Cardiac fibroblast (primary cell): ENCODE results near the gene SCYGR6.

Experiments used
- DNase-seq, 2 donors: peaks; one replicate each; pipeline versions ENCODE4 v3.0.0 to v3.0.0-alpha.2; 2010; ENCODE audit warnings: low read depth in 2 of 2
- H3K4me3 ChIP-seq, 2 donors: replicated peaks in 1 of 2; 1 replicate in 1 of 2; 2 replicates in 1 of 2; pipeline ENCODE4 v1.5.1; 2011; ENCODE audit warnings: low read depth in 2 of 2, low read length in 2 of 2, mild to moderate bottlenecking in 2 of 2, moderate library complexity in 1 of 2
- TF ChIP-seq, protein P1 (sequence below): IDR thresholded peaks from one replicate; pipeline ENCODE4 v1.5.1; 2011; ENCODE audit warnings: low read depth, mild to moderate bottlenecking, low read length, inconsistent platforms

The SCYGR6 gene, protein sequence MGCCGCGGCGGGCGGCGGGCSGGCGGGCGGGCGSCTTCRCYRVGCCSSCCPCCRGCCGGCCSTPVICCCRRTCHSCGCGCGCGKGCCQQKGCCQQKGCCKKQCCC

DNA sequence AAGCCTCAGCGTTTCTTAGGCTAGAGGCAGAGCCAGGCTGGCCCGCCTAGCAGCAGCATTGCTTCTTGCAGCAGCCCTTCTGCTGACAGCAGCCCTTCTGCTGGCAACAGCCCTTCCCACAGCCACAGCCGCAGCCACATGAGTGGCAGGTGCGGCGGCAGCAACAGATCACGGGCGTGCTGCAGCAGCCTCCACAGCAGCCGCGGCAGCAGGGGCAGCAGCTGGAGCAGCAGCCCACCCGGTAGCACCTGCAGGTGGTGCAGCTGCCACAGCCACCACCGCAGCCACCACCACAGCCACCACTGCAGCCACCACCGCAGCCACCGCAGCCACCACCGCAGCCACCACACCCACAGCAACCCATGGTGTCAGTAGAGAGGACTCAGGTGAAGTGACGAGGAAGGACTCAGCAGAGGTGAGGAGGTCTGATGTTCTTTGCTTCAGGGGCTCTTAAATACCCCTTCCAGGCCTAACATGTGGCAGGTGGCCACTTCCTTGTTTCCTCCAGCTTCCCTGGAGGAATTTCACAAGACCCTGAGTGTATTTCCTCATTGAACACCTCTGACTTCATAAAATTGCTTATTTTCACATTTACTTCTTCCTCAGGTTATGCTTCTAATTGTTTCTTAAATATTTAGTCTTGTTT lies at the start of gene SCYGR6:
SCYGR6 (minus strand) TSS at position 364 of the 646 bp plus-strand sequence; CDS start at position 364, 0 bp downstream.
- TF ChIP-seq, protein P1, sequence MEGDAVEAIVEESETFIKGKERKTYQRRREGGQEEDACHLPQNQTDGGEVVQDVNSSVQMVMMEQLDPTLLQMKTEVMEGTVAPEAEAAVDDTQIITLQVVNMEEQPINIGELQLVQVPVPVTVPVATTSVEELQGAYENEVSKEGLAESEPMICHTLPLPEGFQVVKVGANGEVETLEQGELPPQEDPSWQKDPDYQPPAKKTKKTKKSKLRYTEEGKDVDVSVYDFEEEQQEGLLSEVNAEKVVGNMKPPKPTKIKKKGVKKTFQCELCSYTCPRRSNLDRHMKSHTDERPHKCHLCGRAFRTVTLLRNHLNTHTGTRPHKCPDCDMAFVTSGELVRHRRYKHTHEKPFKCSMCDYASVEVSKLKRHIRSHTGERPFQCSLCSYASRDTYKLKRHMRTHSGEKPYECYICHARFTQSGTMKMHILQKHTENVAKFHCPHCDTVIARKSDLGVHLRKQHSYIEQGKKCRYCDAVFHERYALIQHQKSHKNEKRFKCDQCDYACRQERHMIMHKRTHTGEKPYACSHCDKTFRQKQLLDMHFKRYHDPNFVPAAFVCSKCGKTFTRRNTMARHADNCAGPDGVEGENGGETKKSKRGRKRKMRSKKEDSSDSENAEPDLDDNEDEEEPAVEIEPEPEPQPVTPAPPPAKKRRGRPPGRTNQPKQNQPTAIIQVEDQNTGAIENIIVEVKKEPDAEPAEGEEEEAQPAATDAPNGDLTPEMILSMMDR: no peak
- DNase-seq: no peak
- no peak within 1 kb of the TSS for H3K4me3 ChIP-seq

DNA sequence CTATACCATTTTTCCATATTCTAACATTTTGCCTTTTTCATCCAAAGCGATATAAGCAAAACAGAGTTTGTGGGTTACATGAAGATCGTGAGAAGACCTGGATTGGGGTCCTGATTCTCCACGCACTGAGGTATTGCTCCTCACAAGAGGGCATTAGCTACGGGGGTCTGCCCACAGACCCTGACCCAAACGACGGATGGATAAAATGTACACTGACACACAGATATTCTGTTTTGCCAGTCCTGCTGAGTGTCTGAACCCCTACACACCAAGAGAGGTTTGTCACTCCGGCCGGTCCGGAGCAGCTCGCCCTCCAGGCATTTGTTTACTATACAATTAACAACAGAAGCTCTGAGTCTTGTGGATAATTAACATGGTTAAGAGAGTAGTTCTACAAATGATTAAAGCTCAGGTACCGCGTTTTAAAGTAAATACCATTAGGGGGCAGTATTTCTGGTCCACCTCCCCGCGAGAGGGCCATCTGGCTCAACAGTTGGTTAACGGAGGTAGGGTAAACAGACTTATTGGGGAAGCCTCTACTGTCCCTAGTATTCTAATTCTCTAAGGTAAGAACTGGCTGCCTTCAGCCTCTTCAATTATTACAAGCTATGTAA lies 49.6 kb upstream of the SCYGR6 start:
- no peak for DNase-seq
- TF ChIP-seq, protein P1: peak; percentile 12
- no peak overlapping the region for H3K4me3 ChIP-seq

GRCh38 chr2:227772932-227773331 lies 48.4 kb upstream of the SCYGR6 start:
- TF ChIP-seq, protein P1: no peak
- DNase-seq: no peak
- H3K4me3 ChIP-seq: no peak overlapping the region

GRCh38 chr2:227772197-227772661 lies 47.7 kb upstream of the SCYGR6 start:
- no peak overlapping the region for H3K4me3 ChIP-seq
- no peak for DNase-seq
- TF ChIP-seq, protein P1: no peak

GRCh38 chr2:227767830-227768229 lies 43.3 kb upstream of the SCYGR6 start:
- TF ChIP-seq, protein P1: no peak
- no peak overlapping the region for H3K4me3 ChIP-seq
- DNase-seq: no peak

DNA sequence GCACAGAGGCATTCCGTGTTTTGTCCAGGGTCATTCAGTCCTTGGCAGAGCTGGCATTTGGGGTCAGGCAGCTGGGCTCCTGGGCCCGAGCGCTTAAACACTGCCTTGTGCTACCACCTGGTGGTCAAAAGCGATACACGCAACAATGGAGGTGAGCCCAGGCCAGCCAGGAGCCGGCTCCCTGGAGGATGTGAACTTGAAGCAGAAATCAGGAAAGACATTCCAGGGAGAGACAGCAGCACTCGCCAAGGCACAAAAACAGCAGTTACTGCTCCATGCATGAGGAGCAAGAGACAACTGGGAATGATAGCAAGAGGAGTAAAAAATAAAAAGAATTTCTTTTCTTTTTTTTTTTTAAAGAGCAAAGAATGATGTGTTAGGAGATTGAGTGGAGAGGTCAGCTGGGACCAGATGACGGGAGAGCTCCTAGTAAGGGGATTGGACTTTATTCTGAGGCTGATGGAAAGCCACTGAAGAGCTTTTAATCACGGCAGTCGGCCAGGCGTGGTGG lies 41.9 kb upstream of the SCYGR6 start:
- no peak overlapping the region for H3K4me3 ChIP-seq
- TF ChIP-seq, protein P1: peak; percentile 85
- DNase-seq: peak; percentile 86
